Testis (tissue), 3 donors: ENCODE results near the gene C1orf87. TPM values are rescaled to one million over a fixed set of nuclear protein-coding genes. Genes with fewer than 3 reads are reported as not detected.

Experiments used
- DNase-seq: peaks from one replicate; pipeline ENCODE4 v3.0.0-alpha.2; 2019
- H3K27ac ChIP-seq, 2 donors: fragments of 200-600 bp; sonication (generic); one replicate each; pipeline ENCODE4 v1.5.1; 2019
- H3K27me3 ChIP-seq: fragments of 200-600 bp; sonication (generic); one replicate; pipeline ENCODE4 v1.5.1; 2019
- H3K36me3 ChIP-seq: fragments of 200-600 bp; sonication (generic); one replicate; pipeline ENCODE4 v1.5.1; 2017; ENCODE audit warnings: low read depth; ENCODE audit errors: missing control alignments
- H3K4me1 ChIP-seq: fragments of 200-600 bp; sonication (generic); one replicate; pipeline ENCODE4 v1.5.1; 2019
- H3K4me3 ChIP-seq, 2 donors: fragments of 200-600 bp; sonication (generic); one replicate each; pipeline ENCODE4 v1.5.1; 2017 to 2019
- H3K9me3 ChIP-seq: fragments of 200-600 bp; sonication (generic); one replicate; pipeline ENCODE4 v1.5.1; 2017
- POLR2A ChIP-seq: fragments of 450-650 bp; IDR thresholded peaks from one replicate; pipeline ENCODE4 v1.6.1; 2017; ENCODE audit warnings: antibody characterized with exemption, mild to moderate bottlenecking, moderate library complexity
- WGBS, 2 donors: methylation state at CpG; one replicate each; pipeline ENCODE4 v1.1.5; 2018; 5-methylcytosine and 5-hydroxymethylcytosine counted together
- intact Hi-C: fragments of 100-400 bp; cut with DNase I; formaldehyde crosslinking; loops from one replicate; pipeline ENCODE4 v1.15.1; 2023; ENCODE audit warnings: low total_unique reads
- polyA plus RNA-seq: library from polyadenylated mRNA; stranded (reverse); fragments of 350-450 nt; fragmentation: Illumina TruSeq; extraction: RNeasy Lipid Tissue Mini Kit (QIAGEN cat#74804); gene quantifications from one replicate; pipeline ENCODE4 v1.2.3, GENCODE V29; 2014; ENCODE audit warnings: low read depth, low replicate concordance; ENCODE audit not compliant: insufficient read depth
- total RNA-seq, 2 donors: library from RNA; depleted of rRNA; stranded (reverse); fragments of >200 nt; gene quantifications; one replicate each; pipeline ENCODE4 v1.2.3, GENCODE V29; 2016
- TF ChIP-seq, protein P1 (sequence below), 3 experiments: fragments of 450-650 bp in 2 of 3; fragments of 200-600 bp in 1 of 3; sonication (generic) in 1 of 3; IDR thresholded peaks; one replicate each; pipeline ENCODE4 v1.5.1; 2016 to 2019; ENCODE audit warnings: antibody characterized with exemption in 3 of 3, mild to moderate bottlenecking in 2 of 3, moderate library complexity in 1 of 3

Gene C1orf87
- total and polyA plus RNA-seq, 3 donors from 2014 or later: 6.2 to 31.5 (median 12.6) TPM

DNA sequence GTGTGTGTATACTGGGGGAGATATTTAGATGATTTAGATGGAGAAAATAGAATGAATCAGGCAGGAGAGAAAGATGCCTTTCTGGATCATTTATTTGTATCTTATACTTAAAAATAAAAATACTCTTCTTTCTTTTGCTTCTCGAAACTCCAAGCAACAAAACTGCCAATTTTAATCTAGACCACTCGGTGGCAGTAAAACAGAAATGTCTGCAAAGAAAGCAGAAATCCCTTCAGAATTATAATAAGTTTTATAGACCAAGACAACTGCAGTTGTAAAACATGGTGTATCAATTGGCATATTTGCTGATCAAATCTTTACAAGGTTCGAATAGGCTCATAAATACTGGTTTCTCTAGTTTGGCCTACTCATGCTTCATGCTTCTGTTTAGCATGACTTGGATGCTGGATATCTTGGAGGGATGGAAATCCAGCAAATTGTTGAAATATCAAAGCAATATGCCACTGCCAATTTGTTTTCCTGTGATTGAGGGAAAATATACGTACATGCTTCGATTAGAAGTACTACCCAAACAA, 15.1 kb upstream of the C1orf87 start:
- H3K27ac ChIP-seq: no peak overlapping the region
- TF ChIP-seq, protein P1, sequence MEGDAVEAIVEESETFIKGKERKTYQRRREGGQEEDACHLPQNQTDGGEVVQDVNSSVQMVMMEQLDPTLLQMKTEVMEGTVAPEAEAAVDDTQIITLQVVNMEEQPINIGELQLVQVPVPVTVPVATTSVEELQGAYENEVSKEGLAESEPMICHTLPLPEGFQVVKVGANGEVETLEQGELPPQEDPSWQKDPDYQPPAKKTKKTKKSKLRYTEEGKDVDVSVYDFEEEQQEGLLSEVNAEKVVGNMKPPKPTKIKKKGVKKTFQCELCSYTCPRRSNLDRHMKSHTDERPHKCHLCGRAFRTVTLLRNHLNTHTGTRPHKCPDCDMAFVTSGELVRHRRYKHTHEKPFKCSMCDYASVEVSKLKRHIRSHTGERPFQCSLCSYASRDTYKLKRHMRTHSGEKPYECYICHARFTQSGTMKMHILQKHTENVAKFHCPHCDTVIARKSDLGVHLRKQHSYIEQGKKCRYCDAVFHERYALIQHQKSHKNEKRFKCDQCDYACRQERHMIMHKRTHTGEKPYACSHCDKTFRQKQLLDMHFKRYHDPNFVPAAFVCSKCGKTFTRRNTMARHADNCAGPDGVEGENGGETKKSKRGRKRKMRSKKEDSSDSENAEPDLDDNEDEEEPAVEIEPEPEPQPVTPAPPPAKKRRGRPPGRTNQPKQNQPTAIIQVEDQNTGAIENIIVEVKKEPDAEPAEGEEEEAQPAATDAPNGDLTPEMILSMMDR (IDR thresholded peaks at IDR 0.05): peak in 1 of 3 experiments; percentile 30
- no peak for TF ChIP-seq POLR2A
- intact Hi-C loops: no loop called here
- no peak overlapping the region for H3K4me3 ChIP-seq
- 74 to 82% methylated on average over 5 of the region's 5 CpGs for WGBS, 2 donors
- DNase-seq: no peak
- H3K4me1 ChIP-seq: no peaks in the 10 kb centered on the region
- no peaks in the 10 kb centered on the region for H3K9me3 ChIP-seq
- no peaks in the 10 kb centered on the region for H3K27me3 ChIP-seq
- H3K36me3 ChIP-seq: no peaks in the 10 kb centered on the region

DNA sequence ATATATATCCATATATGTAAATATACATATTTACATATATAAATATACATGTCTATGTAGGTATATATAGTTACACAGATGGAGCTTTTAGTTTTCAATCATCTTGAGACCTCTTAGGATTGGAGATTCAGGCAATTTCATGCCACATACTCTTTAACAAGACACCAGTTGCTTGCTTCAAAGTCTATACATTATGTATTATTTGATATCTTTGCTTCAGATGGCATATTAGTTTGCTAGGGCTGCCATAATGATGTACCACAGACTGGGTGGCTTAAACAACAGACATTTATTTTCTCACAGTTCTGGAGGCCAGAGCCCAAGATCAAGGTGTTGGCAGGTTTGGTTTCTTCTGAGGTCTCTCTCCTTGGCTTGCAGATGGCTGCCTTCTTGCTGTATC, 14.1 kb upstream of the C1orf87 start:
- no peak for TF ChIP-seq POLR2A
- TF ChIP-seq, protein P1 (IDR thresholded peaks at IDR 0.05): no peak
- Histone ChIP-seq H3K9me3 (no peaks in the 10 kb centered on the region), H3K4me3 (no peak overlapping the region), H3K27me3 (no peaks in the 10 kb centered on the region), H3K4me1 (no peaks in the 10 kb centered on the region), H3K27ac (no peak overlapping the region), H3K36me3 (no peaks in the 10 kb centered on the region)
- intact Hi-C loops: no loop called here
- no peak for DNase-seq

DNA sequence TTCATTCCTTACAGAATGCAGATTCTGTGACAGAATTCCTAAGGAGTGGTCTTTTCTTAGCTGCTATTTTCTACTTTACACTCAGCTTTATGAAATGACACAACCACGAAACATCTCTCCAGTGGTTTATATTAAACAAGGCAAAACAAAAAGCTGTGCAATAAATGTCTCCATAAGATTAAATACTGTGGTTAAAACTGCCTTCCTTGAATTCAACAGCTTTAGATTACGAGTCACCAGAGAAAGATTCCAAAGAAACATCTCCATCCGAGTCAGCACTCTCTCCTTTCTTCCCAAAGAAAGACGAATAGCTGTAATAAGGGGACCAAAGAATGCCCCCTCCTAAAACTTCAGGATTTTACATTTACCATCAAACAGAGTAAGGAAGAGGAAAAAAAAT, 4.6 kb upstream of the C1orf87 start:
- 85 to 91% methylated on average over 4 of the region's 4 CpGs for WGBS, 2 donors
- no peak for DNase-seq
- H3K27me3 ChIP-seq: no peaks in the 10 kb centered on the region
- H3K9me3 ChIP-seq: no peaks in the 10 kb centered on the region
- H3K4me3 ChIP-seq: no peak overlapping the region
- TF ChIP-seq, protein P1 (IDR thresholded peaks at IDR 0.05): no peak
- no peak for TF ChIP-seq POLR2A
- no peak overlapping the region for H3K27ac ChIP-seq
- H3K4me1 ChIP-seq: no peaks in the 10 kb centered on the region
- intact Hi-C loops: no loop called here
- H3K36me3 ChIP-seq: no peaks in the 10 kb centered on the region

DNA sequence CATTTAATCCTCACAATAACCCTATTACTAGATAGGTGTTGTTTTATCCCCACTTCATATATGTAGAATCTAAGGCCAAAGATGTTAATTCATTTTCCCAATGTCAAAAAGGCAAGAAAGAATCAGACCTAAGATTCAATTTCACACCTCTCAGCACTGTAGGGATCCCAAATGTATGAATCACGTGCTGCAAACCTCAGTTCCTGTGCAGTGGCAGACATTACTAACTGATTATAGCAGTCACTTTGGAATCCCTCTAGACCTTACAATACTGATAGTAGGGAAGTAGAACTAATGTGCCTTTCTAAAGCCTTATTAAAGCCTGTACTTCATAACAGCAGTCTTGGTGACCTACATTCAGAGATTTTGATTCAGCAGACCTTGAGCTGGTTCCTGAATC, 2.3 kb downstream of the C1orf87 start:
- no peaks in the 10 kb centered on the region for H3K36me3 ChIP-seq
- H3K4me3 ChIP-seq: no peak overlapping the region
- no peaks in the 10 kb centered on the region for H3K27me3 ChIP-seq
- WGBS, 2 donors: 35 to 48% methylated on average over 1 of the region's 1 CpG
- H3K9me3 ChIP-seq: no peaks in the 10 kb centered on the region
- DNase-seq: no peak
- TF ChIP-seq, protein P1 (IDR thresholded peaks at IDR 0.05): no peak
- no peak for TF ChIP-seq POLR2A
- no peaks in the 10 kb centered on the region for H3K4me1 ChIP-seq
- H3K27ac ChIP-seq: no peak overlapping the region
- intact Hi-C loops: no loop called here

DNA sequence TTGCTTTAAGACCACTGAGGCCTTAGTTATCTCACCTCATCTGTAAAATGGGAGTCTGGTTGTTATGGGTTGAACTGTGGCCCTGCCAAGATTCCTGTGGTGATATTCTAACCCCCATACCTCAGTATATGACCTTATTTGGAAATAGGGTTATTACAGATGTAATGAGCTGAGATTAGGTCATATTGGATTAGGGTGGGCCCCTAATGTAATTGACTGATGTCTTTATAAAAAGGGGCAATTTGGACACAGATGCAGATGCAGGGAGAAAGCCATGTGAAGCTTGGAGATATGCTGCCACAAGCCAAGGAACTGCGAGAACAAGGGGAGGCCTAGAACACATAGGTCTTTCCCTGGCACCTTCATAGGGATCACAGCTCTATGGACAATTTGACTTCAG, 3.9 kb downstream of the C1orf87 start:
- 86 to 91% methylated on average over 1 of the region's 1 CpG for WGBS, 2 donors
- H3K4me1 ChIP-seq: no peaks in the 10 kb centered on the region
- H3K9me3 ChIP-seq: no peaks in the 10 kb centered on the region
- TF ChIP-seq, protein P1 (IDR thresholded peaks at IDR 0.05): no peak
- no peak for TF ChIP-seq POLR2A
- no peak overlapping the region for H3K27ac ChIP-seq
- H3K36me3 ChIP-seq: no peaks in the 10 kb centered on the region
- H3K4me3 ChIP-seq: no peak overlapping the region
- intact Hi-C loops: no loop called here
- no peaks in the 10 kb centered on the region for H3K27me3 ChIP-seq
- DNase-seq: no peak
